HCT116 (cell line): ENCODE measurements around the gene EID1. TPM values are rescaled to one million over a fixed set of nuclear protein-coding genes. Genes with fewer than 3 reads are reported as not detected.

Experiments
- ATAC-seq: fragments of 200-7000 bp; cut with Tn5 transposase; 2 replicates; pipeline ENCODE4 v1.9.1; 2020; ENCODE audit warnings: mild to moderate bottlenecking, moderate library complexity
- BruUV-seq: library from RNA; stranded (reverse); fragments of 400-500 nt; replicated peaks from 2 replicates; lab custom pipeline; 2021; lab: Mats Ljungman, UMichigan
- CTCF ChIA-PET: fragments of 300-600 bp; sonication (Branson Sonifier 250); formaldehyde crosslinking; loops from one replicate; lab custom pipeline; 2021; ENCODE audit warnings: antibody characterized with exemption; lab: Charles Lee
- POLR2A ChIA-PET: fragments of 300-600, 350-600 bp; sonication (Branson Sonifier 250); formaldehyde crosslinking; loops from one replicate; lab custom pipeline; 2021; ENCODE audit warnings: antibody characterized with exemption; lab: Charles Lee
- RAD21 ChIA-PET, 2 experiments: fragments of 300-600 bp; sonication (Branson Sonifier 250); formaldehyde crosslinking; loops; one replicate each; lab custom pipeline; 2023; ENCODE audit warnings: low total read pairs in 2 of 2; ENCODE audit not compliant: uncharacterized antibody in 2 of 2, unreplicated experiment in 2 of 2, low non-redundant PET in 1 of 2; lab: Charles Lee
- DNase-seq: peaks from one replicate; pipeline ENCODE4 v3.0.0-alpha.2; 2010; ENCODE audit warnings: low read depth, low spot score
- H2AFZ ChIP-seq: fragments of 200-600 bp; shearing (Covaris generic), sonication (generic); 2 replicates; pipeline ENCODE4 v1.6.1; 2017; ENCODE audit warnings: low read depth, mixed run types, mixed read lengths, antibody characterized with exemption, low read length; ENCODE audit not compliant: poor library complexity, severe bottlenecking
- H3K27ac ChIP-seq: 2 replicates; pipeline ENCODE4 v1.5.1; 2012; ENCODE audit warnings: low read depth, low read length
- H3K27me3 ChIP-seq: fragments of 200-600 bp; sonication (generic); 2 replicates; pipeline ENCODE4 v1.6.1; 2016; ENCODE audit warnings: mixed run types, low read length, mixed read lengths; ENCODE audit not compliant: insufficient read depth
- H3K36me3 ChIP-seq, 2 experiments: fragments of 200-500 bp in 1 of 2; fragments of 200-600 bp in 1 of 2; sonication (Bioruptor generic) in 1 of 2; sonication (generic) in 1 of 2; 2 replicates each; pipeline versions ENCODE4 v1.5.1 to v1.6.1; 2014 to 2016; ENCODE audit warnings: low read length in 2 of 2, inconsistent platforms in 1 of 2, mixed read lengths in 1 of 2, mixed run types in 1 of 2; ENCODE audit not compliant: insufficient read depth in 2 of 2, control insufficient read depth in 1 of 2
- H3K4me1 ChIP-seq, 2 experiments: fragments of 200-600 bp in 1 of 2; sonication (generic) in 1 of 2; 2 replicates each; pipeline versions ENCODE4 v1.5.1 to v1.6.1; 2012 to 2017; ENCODE audit warnings: low read length in 2 of 2, inconsistent platforms in 1 of 2, mild to moderate bottlenecking in 1 of 2, mixed read lengths in 1 of 2, mixed run types in 1 of 2, moderate library complexity in 1 of 2; ENCODE audit not compliant: insufficient read depth in 2 of 2, control insufficient read depth in 1 of 2
- H3K4me2 ChIP-seq: fragments of 200-600 bp; sonication (generic); 2 replicates; pipeline ENCODE4 v1.6.1; 2017; ENCODE audit warnings: mixed run types, low read length, mixed read lengths
- H3K4me3 ChIP-seq, 2 experiments: fragments of 200-600 bp in 1 of 2; sonication (generic) in 1 of 2; replicated peaks in 1 of 2; 2 replicates each; pipeline ENCODE4 v1.5.1; 2011 to 2016; ENCODE audit warnings: low read length in 2 of 2, control low read depth in 1 of 2, low read depth in 1 of 2, mild to moderate bottlenecking in 1 of 2, mixed read lengths in 1 of 2, mixed run types in 1 of 2
- H3K79me2 ChIP-seq: fragments of 200-600 bp; sonication (generic); 2 replicates; pipeline ENCODE4 v1.6.1; 2017; ENCODE audit warnings: mild to moderate bottlenecking, mixed run types, low read length, moderate library complexity, mixed read lengths; ENCODE audit not compliant: insufficient read depth
- H3K9ac ChIP-seq: fragments of 200-600 bp; sonication (generic); 2 replicates; pipeline ENCODE4 v1.6.1; 2016; ENCODE audit warnings: low read length, mixed read lengths
- H3K9me2 ChIP-seq: fragments of 200-600 bp; sonication (generic), shearing (Covaris generic); 2 replicates; pipeline ENCODE4 v1.6.1; 2017; ENCODE audit warnings: mixed run types, mild to moderate bottlenecking, moderate library complexity; ENCODE audit not compliant: insufficient read depth
- H3K9me3 ChIP-seq, 2 experiments: fragments of 200-500 bp in 1 of 2; fragments of 200-600 bp in 1 of 2; sonication (Bioruptor generic) in 1 of 2; sonication (generic) in 1 of 2; 2 replicates each; pipeline ENCODE4 v1.6.1; 2014 to 2017; ENCODE audit warnings: low read length in 2 of 2, mixed read lengths in 2 of 2, inconsistent platforms in 1 of 2, low read depth in 1 of 2, mild to moderate bottlenecking in 1 of 2, mixed run types in 1 of 2, moderate library complexity in 1 of 2; ENCODE audit not compliant: control insufficient read depth in 1 of 2, insufficient read depth in 1 of 2
- H4K20me1 ChIP-seq: fragments of 200-600 bp; sonication (generic), shearing (Covaris generic); 2 replicates; pipeline ENCODE4 v1.6.1; 2017; ENCODE audit warnings: mixed run types, mild to moderate bottlenecking, moderate library complexity; ENCODE audit not compliant: insufficient read depth
- EZH2 ChIP-seq: fragments of 200-600 bp; sonication (generic); IDR thresholded peaks from 2 replicates; pipeline ENCODE4 v1.6.1; 2017; ENCODE audit warnings: antibody characterized with exemption, mixed run types
- MAX ChIP-seq: IDR thresholded peaks from 2 replicates; pipeline ENCODE4 v1.6.1; 2012
- SP1 ChIP-seq: IDR thresholded peaks from 2 replicates; pipeline ENCODE4 v1.6.1; 2012; ENCODE audit warnings: low read depth
- SRF ChIP-seq: IDR thresholded peaks from 2 replicates; pipeline ENCODE4 v1.6.1; 2012; ENCODE audit warnings: low read depth
- TCF7L2 ChIP-seq: IDR thresholded peaks from 2 replicates; pipeline ENCODE4 v1.7.0; 2011; ENCODE audit warnings: borderline replicate concordance, inconsistent platforms; ENCODE audit not compliant: insufficient read depth, insufficient read length; ENCODE audit errors: extremely low read depth
- intact Hi-C: fragments of 100-400 bp; cut with micrococcal nuclease; formaldehyde crosslinking; loops from 2 replicates; pipeline ENCODE4 v1.10.0; 2022
- total RNA-seq: library from RNA; stranded (reverse); gene quantifications from one replicate; pipeline ENCODE4 v1.2.1, GENCODE V29; 2021; ENCODE audit not compliant: unreplicated experiment

Gene EID1
- total RNA-seq, 1 experiment from 2014 or later = 68.6 TPM

- ChIA-PET POLR2A (no interaction called here), RAD21 (no interaction called here), CTCF (interaction anchor here (1.0 to 2.1 kb wide), 4 partner anchors 21 to 1288 kb away, joined by 3 to 11 read pairs (median 4); partner anchors contain the start of gene EID1)
- H2AFZ ChIP-seq = peak overlapping the region; percentile 39
- H3K4me1 ChIP-seq = peaks cover 8 to 12% of the 10 kb centered on the region in 2 experiments; a peak in 3 of 4 replicates
- DNase-seq (no peak), ATAC-seq (no peak)
- no peaks in the 10 kb centered on the region for H3K27me3 ChIP-seq
- no peak overlapping the region for H3K9ac ChIP-seq
- H3K27ac ChIP-seq = no peak overlapping the region
- TF ChIP-seq MAX (no peak), EZH2 (no peak)
- intact Hi-C loops = loop anchor here (1.0 kb wide), 1 partner anchor 499 kb away; no protein-coding TSS in a partner anchor
- no peak overlapping the region for H3K4me3 ChIP-seq
- H3K36me3 ChIP-seq = no peaks in the 10 kb centered on the region
- no peaks in the 10 kb centered on the region for H3K79me2 ChIP-seq
- no peaks in the 10 kb centered on the region for H3K9me2 ChIP-seq
- no peaks in the 10 kb centered on the region for H3K9me3 ChIP-seq
- BruUV-seq = no TSS peak
- no peaks in the 10 kb centered on the region for H4K20me1 ChIP-seq
- H3K4me2 ChIP-seq = no peak overlapping the region
Observed at GRCh38 chr15:48856942-48857341, 21.0 kb upstream of the EID1 start.

DNA sequence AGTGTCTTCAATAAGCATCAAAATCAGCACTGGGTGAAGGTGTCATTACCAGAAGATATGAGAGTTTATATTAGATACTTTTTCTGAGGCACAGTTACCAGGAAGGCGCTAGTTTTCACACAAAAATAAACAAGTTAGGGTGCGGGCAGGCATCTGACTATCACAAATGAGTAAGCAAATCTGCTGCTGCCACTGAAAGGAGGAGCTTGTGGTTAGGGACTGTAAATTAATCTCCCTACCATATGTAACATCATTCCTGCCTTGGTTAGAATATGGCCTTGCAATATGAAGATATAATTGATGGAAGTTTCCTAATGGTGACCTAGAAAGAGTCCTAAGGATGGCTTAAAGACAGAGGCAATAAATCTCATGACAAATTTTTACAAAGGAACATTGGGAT, 19.5 kb upstream of the EID1 start:
- no TSS peak for BruUV-seq
- no peaks in the 10 kb centered on the region for H3K9me3 ChIP-seq
- H3K4me2 ChIP-seq = no peak overlapping the region
- H3K27me3 ChIP-seq = no peaks in the 10 kb centered on the region
- H3K4me3 ChIP-seq = no peak overlapping the region
- DNase-seq (no peak), ATAC-seq (no peak)
- POLR2A ChIA-PET = no interaction called here
- no peak overlapping the region for H2AFZ ChIP-seq
- TF ChIP-seq SP1 (no peak), SRF (no peak), TCF7L2 (no peak), MAX (no peak)
- H3K27ac ChIP-seq = no peak overlapping the region
- no peaks in the 10 kb centered on the region for H3K79me2 ChIP-seq
- no peaks in the 10 kb centered on the region for H4K20me1 ChIP-seq
- RAD21 ChIA-PET = no interaction called here
- H3K9me2 ChIP-seq = no peaks in the 10 kb centered on the region
- H3K36me3 ChIP-seq = no peaks in the 10 kb centered on the region
- H3K4me1 ChIP-seq = peaks cover 8 to 12% of the 10 kb centered on the region in 2 experiments; a peak in 3 of 4 replicates
- H3K9ac ChIP-seq = no peak overlapping the region
- CTCF ChIA-PET = interaction anchor here (1.4 kb wide), 1 partner anchor 20 kb away, joined by 3 read pairs; the partner anchor contains the start of gene EID1
- intact Hi-C loops = no loop called here
